Activated naive CD4-positive, alpha-beta T cell treated with Interleukin-2 at 50 U/mL for 16 hours (primary cell): Measurements from ENCODE around the gene ELOVL5.

Experiments
- DNase-seq: peaks from one replicate; pipeline ENCODE4 v3.0.0-alpha.2; 2020

Gene ELOVL5

GRCh38 chr6:53230775-53231467 is 117.8 kb downstream of the ELOVL5 start:
- DNase-seq, result no peak

GRCh38 chr6:53227847-53228246 is 120.9 kb downstream of the ELOVL5 start:
- DNase-seq, result no peak

DNA sequence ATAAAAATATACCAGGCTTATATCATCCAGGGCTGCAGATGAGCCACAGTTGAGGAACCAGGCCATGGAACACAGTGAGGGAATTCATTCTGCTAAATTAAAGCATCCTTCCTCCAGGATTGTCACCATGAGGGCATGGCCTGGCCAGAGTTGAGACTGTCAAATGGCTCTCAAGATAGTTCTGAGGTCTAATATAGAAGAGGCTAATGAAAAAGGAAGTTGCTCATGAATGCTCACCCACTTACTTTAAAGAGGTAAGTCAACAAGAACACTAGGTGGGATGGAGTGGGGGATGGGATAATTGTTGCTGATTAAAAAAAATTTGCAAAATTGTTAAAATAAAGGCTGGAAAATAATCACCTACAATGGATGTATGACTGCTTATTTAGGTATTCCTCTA is 128.1 kb downstream of the ELOVL5 start:
- DNase-seq, result no peak
